ENCODE data around the gene PLAU.
"Not testable (repeated sequence)": the region's sequence is repeated elsewhere in the genome, so short reads cannot be mapped to it uniquely, and the experiment has no call there.

Gene PLAU

DNA sequence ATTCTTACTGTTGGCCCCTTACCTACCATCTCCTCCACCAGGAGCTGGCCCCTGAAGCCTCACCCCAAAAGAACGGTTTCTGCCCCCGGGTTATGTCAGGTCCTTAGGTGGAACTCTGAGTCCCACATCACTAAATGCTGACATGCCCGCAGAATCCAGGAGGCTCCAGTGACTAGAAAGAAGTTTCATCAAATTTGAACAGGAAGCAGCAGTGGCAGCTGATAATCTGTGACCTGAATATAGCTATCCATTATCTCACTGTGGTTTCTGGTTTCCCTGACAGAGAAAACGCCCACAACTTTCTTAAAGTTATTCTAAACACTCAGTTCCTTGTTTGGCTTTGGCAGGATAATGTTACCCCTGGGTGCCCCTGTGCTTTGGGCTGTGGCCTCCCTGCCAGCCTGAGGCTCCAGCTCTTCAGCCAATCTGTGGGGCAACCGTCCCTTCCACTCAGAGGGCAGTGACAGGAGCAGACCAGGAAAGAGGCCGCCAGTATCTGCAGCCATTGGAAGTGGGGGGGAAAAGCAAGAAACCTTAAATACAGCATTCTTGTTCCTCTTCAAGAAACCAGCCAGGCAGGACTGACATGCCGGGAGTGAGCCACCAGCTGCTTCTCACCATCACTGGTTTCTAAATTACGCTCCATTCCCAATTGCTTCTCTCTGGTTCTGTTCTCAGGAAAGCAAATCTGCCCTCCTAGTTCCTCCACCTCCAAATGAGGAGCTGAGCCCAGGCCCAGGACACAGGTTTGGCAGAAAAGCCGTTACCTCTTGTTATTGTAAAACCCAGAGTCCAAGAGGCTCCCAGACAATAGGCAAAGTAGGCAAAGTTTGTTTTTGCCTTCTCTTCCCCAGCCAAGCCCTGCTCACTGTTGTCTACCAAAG lies 45.8 kb downstream of the PLAU start:
- DNase-seq = no peak

DNA sequence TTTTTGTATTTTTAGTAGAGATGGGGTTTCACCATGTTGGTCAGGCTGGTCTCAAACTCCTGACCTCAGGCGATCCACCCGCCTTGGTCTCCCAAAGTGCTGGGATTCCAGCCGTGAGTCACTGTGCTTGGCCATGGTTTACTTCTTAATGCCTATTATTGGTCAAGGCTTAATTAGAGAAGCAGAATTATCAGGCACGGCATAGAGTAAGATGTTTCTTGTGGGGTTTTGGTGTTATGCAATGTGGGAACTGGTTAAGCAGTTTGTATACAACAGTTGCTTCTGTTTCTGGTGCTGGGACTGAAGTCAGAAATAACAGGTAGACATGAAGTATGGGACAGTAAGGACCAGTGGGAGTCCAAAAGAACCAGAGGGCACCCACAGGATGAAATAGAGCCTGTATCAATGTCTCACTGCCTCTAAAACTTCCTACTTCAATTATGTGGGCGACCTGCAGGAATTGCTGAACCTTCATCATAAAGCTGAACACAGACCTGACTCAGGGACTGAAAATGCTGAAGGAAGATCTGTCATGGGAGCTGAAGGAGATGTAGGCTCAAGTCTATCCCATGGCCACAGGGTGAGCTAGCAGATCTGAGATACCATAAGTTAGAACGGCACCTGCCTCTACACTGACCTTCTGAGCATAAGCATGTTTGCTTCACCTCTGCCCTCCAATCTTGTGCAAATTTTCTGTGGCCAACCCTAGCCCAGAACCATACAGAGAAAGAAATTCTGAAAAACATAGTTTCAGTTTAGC lies 48.7 kb downstream of the PLAU start:
- no peak for DNase-seq

DNA sequence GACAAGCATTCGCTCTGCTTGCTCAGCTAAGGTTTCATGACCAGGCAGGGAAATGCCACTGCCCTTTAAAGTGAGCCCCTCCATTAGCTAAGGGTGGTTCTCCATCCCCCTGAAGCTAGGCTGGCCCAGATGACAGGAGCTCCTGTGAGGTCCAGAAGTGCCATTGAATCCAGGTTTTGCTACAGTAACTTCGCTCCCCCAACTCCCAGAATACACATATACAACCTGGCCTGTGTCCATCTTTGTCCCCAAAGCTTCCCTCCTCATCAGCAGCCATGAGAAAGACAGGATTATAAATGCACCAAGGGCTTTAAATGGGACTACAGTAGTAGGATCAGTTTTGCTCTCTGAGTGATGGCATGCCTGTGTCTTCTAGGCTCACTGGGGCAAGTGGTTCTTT lies 51.5 kb downstream of the PLAU start:
- no peak for DNase-seq

DNA sequence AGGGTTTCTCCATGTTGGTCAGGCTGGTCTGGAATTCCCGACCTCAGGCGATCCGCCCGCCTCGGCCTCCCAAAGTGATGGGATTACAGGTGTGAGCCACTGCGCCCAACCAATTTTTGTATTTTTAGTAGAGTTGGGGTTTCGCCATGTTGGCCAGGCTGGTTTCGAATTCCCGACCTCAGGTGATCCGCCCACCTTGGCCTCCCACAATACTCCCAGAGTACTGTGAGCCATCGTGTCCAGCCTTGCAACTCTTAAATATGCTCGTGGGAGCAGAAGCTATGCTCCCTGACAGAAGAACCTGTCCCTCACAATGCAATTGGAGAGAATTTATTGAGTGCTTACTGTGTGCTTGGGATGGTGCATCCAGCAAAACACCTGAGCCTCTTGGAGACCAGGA lies 52.6 kb downstream of the PLAU start:
- not testable (repeated sequence) for DNase-seq

DNA sequence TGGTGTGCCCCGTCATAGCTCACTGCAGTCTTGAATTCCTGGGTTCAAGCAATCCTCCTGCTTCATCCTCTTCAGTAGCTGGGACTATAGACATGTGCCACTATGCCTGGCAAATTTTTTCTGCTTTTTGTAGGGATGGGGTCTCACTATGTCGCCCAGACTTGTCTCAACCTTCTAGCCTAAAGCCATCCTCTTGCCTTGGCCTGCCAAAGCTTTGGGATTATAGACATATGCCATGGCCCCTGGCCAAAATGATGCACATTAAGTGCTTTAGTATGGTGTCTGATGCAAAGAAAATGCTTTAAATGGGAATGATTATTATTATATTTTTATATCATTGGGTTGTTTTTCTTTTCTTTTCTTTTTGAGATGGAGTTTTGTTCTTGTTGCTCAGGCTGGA lies 53.8 kb downstream of the PLAU start:
- no peak for DNase-seq

DNA sequence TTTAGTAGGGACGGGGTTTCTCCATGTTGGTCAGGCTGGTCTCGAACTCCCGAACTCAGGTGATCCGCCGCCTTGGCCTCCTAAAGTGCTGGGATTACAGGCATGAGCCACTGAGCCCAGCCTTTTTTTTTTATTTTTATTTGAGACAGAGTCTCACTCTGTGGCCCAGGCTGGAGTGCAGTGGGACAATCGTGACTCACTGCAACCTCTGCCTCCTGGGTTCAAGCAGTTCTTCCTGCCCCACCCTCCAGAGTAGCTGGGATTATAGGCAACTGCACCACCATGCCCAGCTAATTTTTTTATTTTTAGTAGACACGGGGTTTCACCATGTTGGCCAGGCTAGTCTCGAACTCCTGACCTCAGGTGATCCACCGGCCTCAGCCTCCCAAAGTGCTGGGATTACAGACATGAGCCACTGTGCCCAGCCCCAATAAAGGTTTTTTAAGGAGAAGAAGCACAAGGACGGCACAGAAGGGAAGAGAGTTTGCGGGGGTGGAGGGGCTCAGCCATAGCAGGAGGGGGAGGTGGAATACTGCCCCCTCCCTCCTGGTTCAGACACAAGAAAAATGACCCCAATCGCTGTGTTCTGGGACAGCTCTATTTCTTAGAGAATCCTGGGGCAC lies 54.4 kb downstream of the PLAU start:
- DNase-seq = not testable (repeated sequence)

DNA sequence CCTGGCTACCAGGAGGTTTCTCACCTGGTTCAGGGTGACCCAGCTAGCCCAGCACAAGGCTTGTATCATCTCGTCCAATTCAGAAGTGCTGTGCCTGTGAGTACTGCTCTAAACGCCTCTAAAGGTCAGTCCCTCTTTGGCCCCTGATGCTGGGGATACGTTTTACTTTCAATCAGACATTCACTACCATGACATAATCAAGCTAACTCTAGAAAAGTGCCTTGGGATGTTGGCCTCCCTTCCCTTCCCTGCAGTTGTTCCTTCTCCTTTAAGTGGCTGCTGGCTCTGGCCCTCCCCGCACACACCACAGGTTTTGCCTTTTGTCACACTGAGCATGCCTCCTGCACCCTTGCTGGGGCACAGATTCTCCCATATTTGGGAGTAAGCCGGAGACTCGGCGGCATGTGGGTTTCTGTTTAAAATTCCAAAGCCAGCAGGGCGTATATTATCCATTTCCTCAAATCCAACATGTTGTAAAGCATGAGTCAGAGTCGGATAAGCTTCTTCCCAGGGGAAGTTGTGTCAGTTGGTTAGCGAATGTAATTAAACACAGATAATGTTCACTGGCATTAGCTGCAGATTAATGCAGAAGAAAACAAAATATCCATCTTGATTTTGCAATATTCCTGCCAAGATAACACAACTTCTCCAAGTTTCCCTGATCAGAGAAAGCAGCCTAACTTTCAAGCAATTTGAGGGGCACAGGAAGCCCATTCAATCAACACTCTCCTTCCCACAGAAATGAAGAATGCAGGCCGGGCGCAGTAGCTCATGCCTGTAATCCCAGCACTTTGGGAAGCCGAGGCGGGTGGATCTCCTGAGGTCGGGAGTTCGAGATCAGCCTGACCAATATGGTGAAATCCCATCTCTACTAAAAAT lies 55.2 kb downstream of the PLAU start:
- no peak for DNase-seq

DNA sequence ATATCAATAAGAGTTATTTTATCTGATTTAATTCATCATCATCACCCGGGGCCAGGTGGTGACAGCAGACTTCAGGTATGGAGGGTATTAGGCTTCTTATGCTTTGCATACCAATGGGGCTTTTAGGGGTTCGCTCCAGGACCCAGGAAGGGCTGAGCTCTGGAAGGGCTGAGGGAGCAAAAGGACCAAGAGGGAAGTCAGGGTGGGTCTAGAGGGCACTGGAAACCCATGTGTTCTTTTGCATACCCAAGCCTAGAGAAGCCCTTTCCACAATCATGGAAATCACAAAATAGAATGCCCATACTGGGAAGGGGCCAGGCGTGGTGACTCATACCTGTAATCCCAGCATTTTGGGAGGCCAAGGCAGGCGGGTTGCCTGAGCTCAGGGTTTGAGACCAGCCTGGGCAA lies 56.1 kb downstream of the PLAU start:
- DNase-seq = no peak

All from effector CD4-positive, alpha-beta T cell (primary cell).